Endothelial cell of umbilical vein (primary cell): Measurements from ENCODE around the gene ACTG2. TPM values are rescaled to one million over a fixed set of nuclear protein-coding genes. Genes with fewer than 3 reads are reported as not detected.
A peak's percentile ranks its signal among the peaks of the same experiment; 100 is the strongest.

Experiments used
- BruUV-seq: library from RNA; stranded (reverse); fragments of 400-500 nt; replicated peaks from 2 replicates; lab custom pipeline; 2021; lab: Mats Ljungman, UMichigan
- CTCF ChIA-PET: fragments of 300-600, 350-600 bp; sonication (Branson Sonifier 250); formaldehyde crosslinking; loops from one replicate; lab custom pipeline; 2021; ENCODE audit warnings: antibody characterized with exemption, inconsistent platforms; lab: Charles Lee
- POLR2A ChIA-PET: fragments of 300-600, 350-600 bp; sonication (Branson Sonifier 250); formaldehyde crosslinking; loops from one replicate; lab custom pipeline; 2021; ENCODE audit warnings: antibody characterized with exemption, inconsistent platforms; lab: Charles Lee
- DNase-seq: peaks from one replicate; pipeline ENCODE4 v3.0.0-alpha.2; 2011; ENCODE audit warnings: low read depth, low spot score
- FAIRE-seq: peaks from 2 replicates; lab custom pipeline; 2011; peaks lifted over from hg19 to GRCh38; lab: Jason Lieb, UNC
- H2AFZ ChIP-seq: 2 replicates; pipeline ENCODE4 v1.6.0; 2012; ENCODE audit warnings: low read depth, low read length, control low read depth, inconsistent platforms
- H3K27ac ChIP-seq: 2 replicates; pipeline ENCODE4 v1.5.1; 2011; ENCODE audit warnings: low read depth, mild to moderate bottlenecking, control low read depth, low read length, moderate library complexity; ENCODE audit not compliant: insufficient read depth
- H3K27me3 ChIP-seq, 2 experiments: 2 replicates each; pipeline versions ENCODE4 v1.6.0 to v1.6.1; 2011; ENCODE audit warnings: low read length in 2 of 2, mixed read lengths in 1 of 2; ENCODE audit not compliant: control insufficient read depth in 2 of 2, insufficient read depth in 2 of 2
- H3K36me3 ChIP-seq, 2 experiments: 2 replicates in 1 of 2; 3 replicates in 1 of 2; pipeline ENCODE4 v1.5.1; 2011; ENCODE audit warnings: low read length in 2 of 2, mild to moderate bottlenecking in 1 of 2, moderate library complexity in 1 of 2; ENCODE audit not compliant: control insufficient read depth in 2 of 2, insufficient read depth in 2 of 2; ENCODE audit errors: extremely low read depth in 1 of 2
- H3K4me1 ChIP-seq: 3 replicates; pipeline ENCODE4 v1.5.1; 2011; ENCODE audit warnings: mild to moderate bottlenecking, low read length; ENCODE audit not compliant: control insufficient read depth, insufficient read depth; ENCODE audit errors: extremely low read depth
- H3K4me2 ChIP-seq: 2 replicates; pipeline ENCODE4 v1.6.1; 2011; ENCODE audit warnings: low read length, control low read depth, mixed read lengths; ENCODE audit not compliant: insufficient read depth
- H3K4me3 ChIP-seq, 3 experiments: fragments of 200-600 bp in 1 of 3; sonication (generic), shearing (Covaris generic) in 1 of 3; replicated peaks in 1 of 3; 2 replicates each; pipeline ENCODE4 v1.5.1; 2011 to 2016; ENCODE audit warnings: control low read depth in 3 of 3, low read length in 3 of 3, mild to moderate bottlenecking in 2 of 3, inconsistent platforms in 1 of 3, low read depth in 1 of 3, moderate library complexity in 1 of 3; ENCODE audit not compliant: insufficient read depth in 1 of 3
- H3K79me2 ChIP-seq: 2 replicates; pipeline ENCODE4 v1.6.0; 2012; ENCODE audit warnings: low read length, inconsistent platforms; ENCODE audit not compliant: control insufficient read depth, insufficient read depth
- H3K9ac ChIP-seq: replicated peaks from 2 replicates; pipeline ENCODE3; 2011; ENCODE audit warnings: low read length, control low read depth; ENCODE audit not compliant: insufficient read depth; ENCODE audit errors: extremely low read depth
- H3K9me1 ChIP-seq: replicated peaks from 3 replicates; pipeline ENCODE4 v1.6.0; 2011; ENCODE audit warnings: mild to moderate bottlenecking, low read length; ENCODE audit not compliant: control insufficient read depth, insufficient read depth; ENCODE audit errors: extremely low read depth
- H3K9me3 ChIP-seq: replicated peaks from 2 replicates; pipeline ENCODE4 v1.5.1; 2012; ENCODE audit warnings: low read length, inconsistent platforms; ENCODE audit not compliant: control insufficient read depth, insufficient read depth
- H4K20me1 ChIP-seq: replicated peaks from 2 replicates; pipeline ENCODE3; 2011; ENCODE audit warnings: mild to moderate bottlenecking, low read length; ENCODE audit not compliant: control insufficient read depth, insufficient read depth; ENCODE audit errors: extremely low read depth
- CTCF ChIP-seq, 2 donors: IDR thresholded peaks; 1 replicate in 1 of 2; 2 replicates in 1 of 2; pipeline ENCODE4 v1.5.1; 2011; ENCODE audit warnings: low read length in 2 of 2, mild to moderate bottlenecking in 2 of 2, moderate library complexity in 2 of 2, control low read depth in 1 of 2, inconsistent platforms in 1 of 2, low read depth in 1 of 2; ENCODE audit not compliant: insufficient read depth in 1 of 2; ENCODE audit errors: extremely low read depth in 1 of 2
- EZH2 ChIP-seq: IDR thresholded peaks from 2 replicates; pipeline ENCODE4 v1.6.1; 2012; ENCODE audit warnings: borderline replicate concordance, low read depth, mild to moderate bottlenecking, moderate library complexity, low read length, inconsistent platforms; ENCODE audit not compliant: severe bottlenecking
- FOS ChIP-seq: IDR thresholded peaks from 2 replicates; pipeline ENCODE4 v1.6.1; 2011; ENCODE audit warnings: mild to moderate bottlenecking, low read length, moderate library complexity, borderline replicate concordance; ENCODE audit not compliant: insufficient read depth
- GATA2 ChIP-seq: IDR thresholded peaks from 2 replicates; pipeline ENCODE4 v1.7.0; 2011; ENCODE audit warnings: low read depth, mild to moderate bottlenecking, moderate library complexity, mixed read lengths, low read length; ENCODE audit not compliant: insufficient read length, insufficient read depth
- JUN ChIP-seq: IDR thresholded peaks from 2 replicates; pipeline ENCODE4 v1.6.1; 2011; ENCODE audit warnings: borderline replicate concordance, low read depth; ENCODE audit not compliant: insufficient read length, insufficient read depth
- MAX ChIP-seq: IDR thresholded peaks from 2 replicates; pipeline ENCODE4 v1.6.1; 2011; ENCODE audit not compliant: insufficient read depth, insufficient read length
- MYC ChIP-seq: IDR thresholded peaks from one replicate; pipeline ENCODE4 v1.6.1; 2011; ENCODE audit warnings: mild to moderate bottlenecking, low read depth, low read length
- POLR2A ChIP-seq: IDR thresholded peaks from 2 replicates; pipeline ENCODE4 v1.6.1; 2012; ENCODE audit warnings: low read depth, mild to moderate bottlenecking, control low read depth, low read length
- POLR2AphosphoS5 ChIP-seq: IDR thresholded peaks from 2 replicates; pipeline ENCODE4 v1.6.1; 2012; ENCODE audit warnings: low read depth, mild to moderate bottlenecking, control low read depth, low read length, moderate library complexity; ENCODE audit not compliant: insufficient read depth
- dilution Hi-C: fragments of 300-500 bp; cut with MboI; formaldehyde crosslinking; loops from one replicate; pipeline ENCODE4 v1.15.0; 2019; ENCODE audit warnings: low sequenced_read_pairs; ENCODE audit not compliant: extremely low pct_ligation_motif_present
- intact Hi-C: fragments of 100-400 bp; cut with micrococcal nuclease; formaldehyde crosslinking; loops from one replicate; pipeline ENCODE4 v1.10.0; 2022
- polyA plus RNA-seq, 4 experiments: library from polyadenylated mRNA; depleted of rRNA in 3 of 4; stranded (reverse) in 3 of 4; unstranded in 1 of 4; fragments of >200 nt; gene quantifications; 2 replicates each; pipeline versions ENCODE4 v1.2.1 to v1.2.3, GENCODE V29; 2011 to 2012; ENCODE audit warnings: missing spikeins in 1 of 4
- total RNA-seq: library from RNA; stranded (reverse); gene quantifications from 2 replicates; pipeline ENCODE4 v1.2.3, GENCODE V29; 2021

The ACTG2 gene
- total and polyA plus RNA-seq, 2 donors (not counting 3 experiments of a cell fraction or from before 2014, with no cell fraction given), result not detected

- Histone ChIP-seq H3K4me1 (peaks cover 4% of the 10 kb centered on the region), H2AFZ (no peak overlapping the region), H3K9ac (no peak overlapping the region), H3K9me3 (no peaks in the 10 kb centered on the region), H3K36me3 (peaks cover 12 to 30% of the 10 kb centered on the region in 2 experiments), H4K20me1 (no peaks in the 10 kb centered on the region), H3K79me2 (no peaks in the 10 kb centered on the region), H3K9me1 (no peaks in the 10 kb centered on the region), H3K4me2 (no peak overlapping the region), H3K27me3 (no peaks in the 10 kb centered on the region), H3K4me3 (no peak overlapping the region), H3K27ac (no peak overlapping the region)
- no TSS peak for BruUV-seq
- DNase-seq (peak; percentile 26), FAIRE-seq (peak; percentile 74)
- intact Hi-C loops (no loop called here), dilution Hi-C loops (no loop called here)
- POLR2A ChIA-PET, result no interaction called here
- TF ChIP-seq FOS (peak; percentile 58), MYC (no peak), POLR2AphosphoS5 (peak; percentile 20)
- CTCF ChIA-PET, result interaction anchor here (0.6 kb wide), 1 partner anchor 15 kb away, joined by 3 read pairs; no protein-coding TSS in a partner anchor
Observed at GRCh38 chr2:73952499-73953446, 60.0 kb downstream of the ACTG2 start.

GRCh38 chr2:73956218-73956865, 63.5 kb downstream of the ACTG2 start:
- Histone ChIP-seq H4K20me1 (no peaks in the 10 kb centered on the region), H3K4me2 (no peak overlapping the region), H2AFZ (no peak overlapping the region), H3K36me3 (peaks cover 5 to 14% of the 10 kb centered on the region in 2 experiments), H3K9me1 (no peaks in the 10 kb centered on the region), H3K27ac (no peak overlapping the region), H3K9me3 (no peaks in the 10 kb centered on the region), H3K4me1 (peaks cover 4% of the 10 kb centered on the region), H3K4me3 (no peak overlapping the region), H3K27me3 (no peaks in the 10 kb centered on the region), H3K79me2 (no peaks in the 10 kb centered on the region), H3K9ac (no peak overlapping the region)
- dilution Hi-C loops (no loop called here), intact Hi-C loops (no loop called here)
- BruUV-seq, result no TSS peak
- TF ChIP-seq POLR2AphosphoS5, result no peak
- TF ChIP-seq MYC, result no peak
- no peak for TF ChIP-seq EZH2
- no peak for TF ChIP-seq JUN
- TF ChIP-seq GATA2, result no peak
- TF ChIP-seq FOS, result no peak
- TF ChIP-seq POLR2A, result no peak
- TF ChIP-seq CTCF (IDR thresholded peaks at IDR 0.05; ENCODE audit: extremely low read depth in 1 of 2, insufficient read depth in 1 of 2, low read depth in 1 of 2, low read length in 2 of 2), result no peak
- TF ChIP-seq MAX, result no peak
- POLR2A ChIA-PET, result no interaction called here
- no peak for DNase-seq
- CTCF ChIA-PET, result no interaction called here
- FAIRE-seq, result no peak
